CD4-positive, alpha-beta T cell treated with Interleukin-2 at 100 ng/mL for 4 hours (primary cell): ENCODE results near the gene KCNQ1.

Experiments used
- DNase-seq: peaks from one replicate; pipeline ENCODE4 v3.0.0-alpha.2; 2020; ENCODE audit warnings: low spot score

KCNQ1 gene

GRCh38 chr11:2838676-2839294, 394.0 kb downstream of the KCNQ1 start:
- DNase-seq = no peak

DNA sequence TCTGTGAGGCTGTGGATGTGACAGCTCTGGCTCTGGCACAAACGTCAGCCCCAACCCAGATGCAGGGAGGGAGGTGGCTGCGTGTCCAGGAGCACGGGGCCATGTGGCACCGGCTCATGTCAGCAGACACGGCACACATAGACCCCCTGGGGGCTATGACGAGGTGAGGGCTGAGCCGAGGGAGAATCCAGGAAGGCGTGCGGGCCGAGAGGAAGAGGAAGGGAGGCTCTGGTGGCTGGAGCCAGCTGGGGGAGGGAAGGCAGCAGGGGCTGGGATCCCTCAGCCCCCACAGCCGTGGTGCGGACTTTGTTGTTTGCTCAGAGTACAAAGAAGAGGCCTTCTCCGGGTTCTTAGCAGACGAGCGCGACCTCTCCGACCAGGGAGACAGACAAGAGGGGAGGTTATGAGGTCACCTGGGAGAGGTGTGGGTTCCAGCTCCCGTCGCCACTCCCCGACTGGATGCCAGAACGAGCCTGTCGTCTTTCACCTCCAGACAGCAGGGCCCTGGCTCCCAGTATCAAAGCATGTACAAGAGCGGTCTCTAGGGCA, 394.7 kb downstream of the KCNQ1 start:
- DNase-seq = no peak

DNA sequence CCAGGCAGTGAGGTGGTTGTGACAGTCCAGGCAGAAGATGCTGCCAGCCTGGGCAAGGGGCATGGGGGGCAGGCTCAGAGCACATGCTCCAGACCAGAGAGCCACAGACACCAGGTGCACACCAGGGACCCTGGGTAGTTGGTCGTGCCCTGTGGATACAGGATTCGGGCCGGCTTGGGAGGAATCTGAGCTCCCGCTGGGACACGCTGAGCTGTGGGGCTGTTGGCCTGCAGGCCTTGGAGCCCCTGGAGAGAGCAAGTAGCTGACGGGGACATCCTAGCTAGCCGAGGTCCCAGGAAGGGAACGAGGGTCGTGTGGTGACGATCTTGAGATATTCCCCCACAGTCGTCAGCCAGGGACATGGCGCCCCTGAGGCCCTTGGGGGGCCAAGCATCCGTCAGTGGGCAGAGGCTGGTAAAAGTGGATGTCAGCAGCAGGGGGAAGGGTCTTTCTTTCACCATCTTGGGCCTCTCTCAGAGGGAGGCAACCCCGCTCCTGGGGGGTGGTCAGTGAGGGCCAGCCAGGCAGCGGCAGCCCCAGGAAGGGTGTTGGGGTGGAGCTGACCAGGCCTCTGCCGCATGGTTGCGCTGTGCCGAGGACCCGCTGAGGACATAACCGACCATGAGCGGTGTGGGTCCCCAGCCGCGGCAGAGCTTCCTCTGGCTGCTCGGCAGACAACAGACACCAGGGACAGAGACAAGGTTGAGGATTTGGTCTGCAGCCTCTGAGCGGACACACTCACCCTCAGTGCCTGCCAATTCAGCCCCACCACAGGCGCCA, 396.8 kb downstream of the KCNQ1 start:
- DNase-seq = no peak

DNA sequence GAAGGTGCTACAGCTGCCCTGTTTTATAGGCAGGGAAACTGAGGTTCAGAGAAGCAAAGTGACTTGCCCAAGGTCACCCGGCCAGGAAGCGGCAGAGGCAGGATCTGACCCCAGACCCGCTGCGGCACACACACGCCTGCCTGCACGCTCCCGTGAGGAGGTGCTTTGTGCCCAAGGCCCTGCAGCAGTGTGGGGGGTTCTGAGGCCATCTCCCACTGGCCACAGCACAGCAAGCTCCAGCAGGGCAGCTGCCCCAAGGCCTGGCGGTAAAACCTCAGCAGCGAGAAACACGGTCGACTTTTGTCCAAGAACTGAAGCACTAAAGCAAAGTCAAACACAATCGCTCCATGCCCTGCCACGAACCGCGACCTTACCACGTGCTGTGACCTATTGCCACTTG, 398.1 kb downstream of the KCNQ1 start:
- no peak for DNase-seq

- DNase-seq = no peak
Measured at GRCh38 chr11:2843551-2843950, 398.7 kb downstream of the KCNQ1 start.

DNA sequence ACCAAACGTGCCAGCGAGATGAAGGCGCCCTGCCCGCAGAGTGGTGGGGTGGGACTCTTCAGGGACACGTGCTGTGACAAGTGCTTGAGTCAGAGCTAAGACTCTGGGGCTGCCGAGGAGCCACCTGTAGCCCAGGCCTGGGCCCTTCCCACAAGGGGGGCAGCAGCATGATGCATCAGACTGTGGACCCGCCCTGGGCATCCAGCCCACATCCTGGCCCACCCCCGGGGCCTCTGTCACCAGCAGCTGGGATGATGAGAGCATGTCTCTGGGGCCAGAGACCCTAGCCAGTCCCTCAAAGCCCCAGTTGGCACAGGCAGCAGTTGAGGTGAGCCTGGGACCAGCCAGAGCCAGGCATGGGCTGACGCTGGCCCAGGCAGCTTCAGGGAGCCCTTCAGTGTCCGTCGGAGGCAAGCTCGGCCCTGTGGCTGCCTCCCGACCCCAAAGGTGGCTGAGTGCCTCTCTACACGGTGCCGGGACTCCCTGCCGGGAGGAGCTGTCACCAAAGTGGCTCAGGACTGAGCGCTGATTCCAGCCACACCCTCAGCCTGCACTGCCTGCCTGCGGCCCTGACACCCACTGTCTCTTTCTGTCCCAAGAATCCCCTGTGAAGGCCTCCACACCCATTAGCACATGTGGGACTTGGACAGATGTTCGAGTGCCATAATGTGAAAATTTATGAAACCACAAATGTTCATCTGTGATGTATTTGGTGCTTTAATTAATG, 399.5 kb downstream of the KCNQ1 start:
- DNase-seq = no peak

DNA sequence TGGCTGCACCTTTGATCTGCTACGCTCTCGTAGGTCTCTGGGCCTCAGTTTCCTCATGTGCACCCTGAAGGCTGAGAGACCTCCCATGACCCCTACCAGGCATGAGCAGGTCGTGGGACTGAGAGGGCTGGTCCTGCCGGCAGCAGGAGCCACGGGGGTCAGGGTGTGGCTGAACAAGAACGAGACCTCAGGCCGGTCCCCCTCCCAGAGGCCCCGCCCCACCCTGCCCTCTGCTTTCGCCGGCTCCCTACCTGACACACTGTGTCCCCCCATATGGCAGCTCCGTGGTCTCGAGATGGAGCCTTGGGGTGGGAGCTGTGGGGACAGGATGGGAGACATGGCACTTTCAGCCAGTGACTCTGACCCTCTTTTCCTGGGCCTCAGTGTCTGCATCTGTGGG, 400.2 kb downstream of the KCNQ1 start:
- DNase-seq = no peak

- no peak for DNase-seq
Measured at GRCh38 chr11:2846056-2846455, 401.2 kb downstream of the KCNQ1 start.

GRCh38 chr11:2846470-2846869, 401.7 kb downstream of the KCNQ1 start:
- DNase-seq = no peak

DNA sequence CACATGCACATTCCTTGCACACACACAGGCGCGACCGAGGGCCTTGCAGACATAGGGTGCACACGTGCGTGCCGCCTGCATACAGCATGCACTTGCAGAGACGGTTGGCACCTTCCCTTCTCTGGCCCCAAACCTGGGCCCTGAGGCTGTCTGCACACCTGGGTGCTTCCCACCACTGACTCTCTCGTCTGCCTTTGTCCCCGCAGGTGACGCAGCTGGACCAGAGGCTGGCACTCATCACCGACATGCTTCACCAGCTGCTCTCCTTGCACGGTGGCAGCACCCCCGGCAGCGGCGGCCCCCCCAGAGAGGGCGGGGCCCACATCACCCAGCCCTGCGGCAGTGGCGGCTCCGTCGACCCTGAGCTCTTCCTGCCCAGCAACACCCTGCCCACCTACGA, 402.8 kb downstream of the KCNQ1 start:
- no peak for DNase-seq

DNA sequence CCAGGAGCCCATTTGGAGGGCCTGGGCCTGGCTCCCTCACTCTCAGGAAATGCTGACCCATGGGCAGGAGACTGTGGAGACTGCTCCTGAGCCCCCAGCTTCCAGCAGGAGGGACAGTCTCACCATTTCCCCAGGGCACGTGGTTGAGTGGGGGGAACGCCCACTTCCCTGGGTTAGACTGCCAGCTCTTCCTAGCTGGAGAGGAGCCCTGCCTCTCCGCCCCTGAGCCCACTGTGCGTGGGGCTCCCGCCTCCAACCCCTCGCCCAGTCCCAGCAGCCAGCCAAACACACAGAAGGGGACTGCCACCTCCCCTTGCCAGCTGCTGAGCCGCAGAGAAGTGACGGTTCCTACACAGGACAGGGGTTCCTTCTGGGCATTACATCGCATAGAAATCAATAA, 403.7 kb downstream of the KCNQ1 start:
- no peak for DNase-seq

- DNase-seq = no peak
Measured at GRCh38 chr11:2849994-2850770, 405.4 kb downstream of the KCNQ1 start.

DNA sequence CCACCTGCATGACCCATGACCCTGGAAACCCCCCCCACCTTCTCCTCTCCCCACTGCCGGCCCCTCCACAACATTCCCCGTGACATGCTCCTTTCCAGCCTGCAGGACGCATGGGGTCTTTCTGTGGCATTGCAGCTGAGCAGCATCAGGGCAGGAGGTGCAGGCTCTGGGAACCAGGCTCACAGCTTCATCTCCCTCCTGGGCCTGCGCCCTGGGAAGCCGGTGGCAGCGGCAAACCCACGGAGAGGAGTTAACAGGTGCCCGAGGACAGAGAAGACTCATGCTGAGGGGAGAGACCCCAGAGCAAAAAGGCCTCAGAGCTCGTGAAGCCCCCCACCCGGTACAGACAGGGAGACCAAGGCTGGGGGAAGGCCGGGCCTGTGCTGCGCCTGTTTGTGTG, 408.6 kb downstream of the KCNQ1 start:
- no peak for DNase-seq

DNA sequence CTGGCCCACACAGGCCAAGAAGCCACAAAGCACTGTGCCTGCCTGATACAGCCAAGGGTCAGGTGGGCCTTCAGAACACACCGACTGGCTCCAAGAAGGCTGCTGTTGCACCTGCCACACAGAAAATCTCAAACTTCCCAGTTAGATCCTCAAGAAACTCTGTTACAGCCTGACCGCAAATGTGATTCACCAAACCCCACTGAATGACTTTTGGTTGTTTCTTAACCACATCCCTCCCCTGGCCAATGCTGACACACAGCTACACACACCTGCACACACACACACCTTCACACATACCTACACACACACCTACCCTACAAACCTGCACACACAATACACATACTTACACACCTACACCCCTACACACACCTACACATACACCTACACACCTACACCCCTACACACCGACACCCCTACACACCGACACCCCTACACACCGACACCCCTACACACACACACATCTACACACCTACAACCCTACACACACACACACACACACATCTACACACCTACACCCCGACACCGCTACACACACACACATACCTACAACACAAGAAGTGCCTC, 409.3 kb downstream of the KCNQ1 start:
- DNase-seq = no peak

DNA sequence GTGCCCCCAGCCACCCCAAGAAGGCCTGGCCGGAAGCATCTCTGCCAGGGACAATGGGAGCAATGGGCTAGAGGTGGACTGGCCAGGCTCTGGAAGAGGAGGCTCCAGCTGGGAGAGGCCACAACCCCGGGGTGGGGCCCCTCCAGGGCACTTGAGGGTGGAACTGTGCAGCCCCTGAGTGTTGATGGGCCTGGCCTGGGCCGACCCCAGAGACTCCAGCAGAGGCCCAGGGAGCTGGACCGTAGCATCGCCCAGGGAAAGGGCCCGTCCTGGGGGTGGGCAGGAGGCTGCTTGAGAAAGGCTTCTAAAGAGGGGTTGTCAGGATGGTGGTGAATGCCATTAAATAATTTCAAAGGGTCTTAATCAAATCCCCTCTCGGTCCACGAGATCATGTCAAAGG, 410.4 kb downstream of the KCNQ1 start:
- DNase-seq = no peak

GRCh38 chr11:2857276-2857675, 412.5 kb downstream of the KCNQ1 start:
- no peak for DNase-seq

GRCh38 chr11:2857918-2858317, 413.1 kb downstream of the KCNQ1 start:
- DNase-seq = no peak

- DNase-seq = no peak
Measured at GRCh38 chr11:2858995-2859698, 414.3 kb downstream of the KCNQ1 start.

DNA sequence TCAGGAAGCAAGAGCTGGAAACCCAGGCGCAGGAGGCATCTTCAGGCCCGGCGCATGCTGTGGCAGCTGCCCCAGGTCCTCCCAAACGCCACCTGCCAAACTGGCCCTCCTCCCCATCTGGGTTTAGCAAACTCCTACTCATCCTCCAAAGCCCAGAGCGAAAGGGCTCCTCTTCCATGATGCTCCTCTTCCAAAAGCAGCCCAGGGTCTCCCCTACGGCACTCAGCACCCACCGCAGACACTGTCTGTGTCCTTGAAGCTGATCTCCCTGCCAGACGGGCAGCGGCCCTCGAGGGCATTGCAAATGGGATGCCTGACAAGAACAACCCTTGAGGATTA, 414.9 kb downstream of the KCNQ1 start:
- DNase-seq = no peak

GRCh38 chr11:2860636-2861035, 415.8 kb downstream of the KCNQ1 start:
- peak; percentile 6 for DNase-seq
